ENCODE results near the gene MCC.

MCC gene

GRCh38 chr5:113182658-113183344 is 305.5 kb downstream of the MCC start:
- H3K27ac ChIP-seq (ENCODE audit: low read depth, low read length), result no peak overlapping the region
- no peaks in the 10 kb centered on the region for H3F3A ChIP-seq (ENCODE audit: insufficient read depth)
- H3K9me2 ChIP-seq (replicated peaks; ENCODE audit: insufficient read depth, low read length), result no peaks in the 10 kb centered on the region
- H3K27me3 ChIP-seq (ENCODE audit: low read length), result no peaks in the 10 kb centered on the region
- no peak overlapping the region for H3K4me3 ChIP-seq (ENCODE audit: insufficient read depth, low read length, poor library complexity, severe bottlenecking)
- no peak overlapping the region for H3K9ac ChIP-seq (ENCODE audit: low read length)
- no peaks in the 10 kb centered on the region for H3K36me3 ChIP-seq (ENCODE audit: low read length)
- no peak overlapping the region for H3K4me2 ChIP-seq (ENCODE audit: low read depth, low read length, poor library complexity, severe bottlenecking)
- no peaks in the 10 kb centered on the region for H3K79me2 ChIP-seq (ENCODE audit: insufficient read depth, low read length)
- H2AFZ ChIP-seq (ENCODE audit: low read depth, low read length, severe bottlenecking), result no peak overlapping the region
- no peak for TF ChIP-seq EZH2phosphoT487 (conservative IDR thresholded peaks at IDR 0.05; ENCODE audit: low read length)
- TF ChIP-seq, protein P1, sequence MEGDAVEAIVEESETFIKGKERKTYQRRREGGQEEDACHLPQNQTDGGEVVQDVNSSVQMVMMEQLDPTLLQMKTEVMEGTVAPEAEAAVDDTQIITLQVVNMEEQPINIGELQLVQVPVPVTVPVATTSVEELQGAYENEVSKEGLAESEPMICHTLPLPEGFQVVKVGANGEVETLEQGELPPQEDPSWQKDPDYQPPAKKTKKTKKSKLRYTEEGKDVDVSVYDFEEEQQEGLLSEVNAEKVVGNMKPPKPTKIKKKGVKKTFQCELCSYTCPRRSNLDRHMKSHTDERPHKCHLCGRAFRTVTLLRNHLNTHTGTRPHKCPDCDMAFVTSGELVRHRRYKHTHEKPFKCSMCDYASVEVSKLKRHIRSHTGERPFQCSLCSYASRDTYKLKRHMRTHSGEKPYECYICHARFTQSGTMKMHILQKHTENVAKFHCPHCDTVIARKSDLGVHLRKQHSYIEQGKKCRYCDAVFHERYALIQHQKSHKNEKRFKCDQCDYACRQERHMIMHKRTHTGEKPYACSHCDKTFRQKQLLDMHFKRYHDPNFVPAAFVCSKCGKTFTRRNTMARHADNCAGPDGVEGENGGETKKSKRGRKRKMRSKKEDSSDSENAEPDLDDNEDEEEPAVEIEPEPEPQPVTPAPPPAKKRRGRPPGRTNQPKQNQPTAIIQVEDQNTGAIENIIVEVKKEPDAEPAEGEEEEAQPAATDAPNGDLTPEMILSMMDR (IDR thresholded peaks at IDR 0.05; ENCODE audit: insufficient read depth, low read length, poor library complexity, severe bottlenecking), result no peak
- no peaks in the 10 kb centered on the region for H4K20me1 ChIP-seq (ENCODE audit: low read depth, low read length)
- no peaks in the 10 kb centered on the region for H3K9me3 ChIP-seq (ENCODE audit: insufficient read depth, low read length)

GRCh38 chr5:113181853-113182490 is 306.3 kb downstream of the MCC start:
- Histone ChIP-seq H3K9ac (ENCODE audit: low read length) (no peak overlapping the region), H3K27ac (ENCODE audit: low read depth, low read length) (no peak overlapping the region), H3K9me3 (ENCODE audit: insufficient read depth, low read length) (no peaks in the 10 kb centered on the region), H3K4me2 (ENCODE audit: low read depth, low read length, poor library complexity, severe bottlenecking) (no peak overlapping the region), H2AFZ (ENCODE audit: low read depth, low read length, severe bottlenecking) (no peak overlapping the region), H3K9me2 (replicated peaks; ENCODE audit: insufficient read depth, low read length) (no peaks in the 10 kb centered on the region), H3K4me3 (ENCODE audit: insufficient read depth, low read length, poor library complexity, severe bottlenecking) (no peak overlapping the region), H3K79me2 (ENCODE audit: insufficient read depth, low read length) (no peaks in the 10 kb centered on the region), H3K27me3 (ENCODE audit: low read length) (no peaks in the 10 kb centered on the region), H4K20me1 (ENCODE audit: low read depth, low read length) (no peaks in the 10 kb centered on the region), H3K36me3 (ENCODE audit: low read length) (no peaks in the 10 kb centered on the region), H3F3A (ENCODE audit: insufficient read depth) (no peaks in the 10 kb centered on the region)
- TF ChIP-seq EZH2phosphoT487 (conservative IDR thresholded peaks at IDR 0.05; ENCODE audit: low read length), result no peak
- TF ChIP-seq, protein P1 (IDR thresholded peaks at IDR 0.05; ENCODE audit: insufficient read depth, low read length, poor library complexity, severe bottlenecking), result no peak

GRCh38 chr5:113181409-113181808 is 306.8 kb downstream of the MCC start:
- no peak overlapping the region for H3K9ac ChIP-seq (ENCODE audit: low read length)
- no peak overlapping the region for H2AFZ ChIP-seq (ENCODE audit: low read depth, low read length, severe bottlenecking)
- no peaks in the 10 kb centered on the region for H3K9me3 ChIP-seq (ENCODE audit: insufficient read depth, low read length)
- TF ChIP-seq EZH2phosphoT487 (conservative IDR thresholded peaks at IDR 0.05; ENCODE audit: low read length), result no peak
- TF ChIP-seq, protein P1 (IDR thresholded peaks at IDR 0.05; ENCODE audit: insufficient read depth, low read length, poor library complexity, severe bottlenecking), result no peak
- H3K36me3 ChIP-seq (ENCODE audit: low read length), result no peaks in the 10 kb centered on the region
- H3K79me2 ChIP-seq (ENCODE audit: insufficient read depth, low read length), result no peaks in the 10 kb centered on the region
- no peak overlapping the region for H3K27ac ChIP-seq (ENCODE audit: low read depth, low read length)
- no peaks in the 10 kb centered on the region for H3K27me3 ChIP-seq (ENCODE audit: low read length)
- H3K9me2 ChIP-seq (replicated peaks; ENCODE audit: insufficient read depth, low read length), result no peaks in the 10 kb centered on the region
- no peaks in the 10 kb centered on the region for H3F3A ChIP-seq (ENCODE audit: insufficient read depth)
- H3K4me2 ChIP-seq (ENCODE audit: low read depth, low read length, poor library complexity, severe bottlenecking), result no peak overlapping the region
- no peaks in the 10 kb centered on the region for H4K20me1 ChIP-seq (ENCODE audit: low read depth, low read length)
- H3K4me3 ChIP-seq (ENCODE audit: insufficient read depth, low read length, poor library complexity, severe bottlenecking), result no peak overlapping the region
